HG03565 (cell line): ENCODE data around the gene DIP2B.
"Not testable (repeated sequence)": the region's sequence is repeated elsewhere in the genome, so short reads cannot be mapped to it uniquely, and the experiment has no call there.

ENCODE experiments used
- ATAC-seq: cut with Tn5 transposase; IDR thresholded peaks from one replicate; pipeline ENCODE4 v1.9.1; 2021; ENCODE audit warnings: mild to moderate bottlenecking, moderate library complexity; ENCODE audit not compliant: unreplicated experiment

Gene DIP2B

DNA sequence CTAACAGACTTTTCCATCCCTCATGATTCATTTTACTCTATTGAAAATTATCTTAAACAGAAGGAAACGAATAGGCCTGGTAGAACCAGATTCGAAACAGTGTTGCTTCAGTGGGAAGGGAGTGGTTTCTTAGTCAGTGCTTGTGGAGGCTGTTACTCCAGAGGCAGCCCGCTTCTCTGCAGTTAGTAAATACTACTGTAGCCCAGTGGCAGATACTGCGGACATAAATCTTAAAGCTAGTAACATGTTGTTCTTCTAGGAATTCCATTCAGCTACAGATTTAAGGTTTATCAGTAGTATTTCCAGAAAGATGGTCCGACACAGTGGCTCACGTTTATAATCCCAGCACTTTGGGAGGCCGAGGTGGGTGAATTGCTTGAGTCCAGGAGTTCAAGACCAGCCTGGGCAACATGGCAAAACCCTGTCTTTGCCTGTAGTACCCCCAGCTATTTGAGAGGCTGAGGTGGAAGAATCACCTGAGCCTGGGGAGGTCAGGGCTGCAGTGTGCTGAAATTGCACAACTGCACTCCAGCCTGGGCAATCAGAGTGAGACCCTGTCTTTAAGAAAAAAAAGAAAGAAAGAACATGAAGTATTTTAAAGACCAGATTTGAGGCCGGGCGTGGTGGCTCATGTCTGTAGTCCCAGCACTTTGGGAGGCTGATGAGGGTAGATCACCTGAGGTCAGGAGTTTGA lies 45.9 kb downstream of the DIP2B start:
- ATAC-seq, result no peak

DNA sequence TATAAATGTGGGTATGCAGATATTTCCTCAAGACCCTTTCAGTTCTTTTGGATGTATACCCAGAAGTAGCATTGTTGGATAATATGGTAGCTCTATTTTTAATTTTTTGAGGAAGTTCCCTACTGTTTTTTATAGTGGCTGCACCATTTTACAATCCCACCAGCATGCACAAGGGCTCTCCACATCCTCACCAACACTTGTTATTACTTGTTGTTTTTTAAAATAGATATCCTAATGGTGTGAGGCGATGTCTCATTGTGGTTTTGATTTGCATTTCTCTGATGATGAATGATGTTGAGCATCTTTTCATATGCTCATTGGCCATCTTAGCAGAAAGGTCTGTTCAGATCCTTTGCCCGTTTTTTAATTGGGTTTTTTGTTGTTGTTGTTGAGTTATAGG lies 47.1 kb downstream of the DIP2B start:
- no peak for ATAC-seq

DNA sequence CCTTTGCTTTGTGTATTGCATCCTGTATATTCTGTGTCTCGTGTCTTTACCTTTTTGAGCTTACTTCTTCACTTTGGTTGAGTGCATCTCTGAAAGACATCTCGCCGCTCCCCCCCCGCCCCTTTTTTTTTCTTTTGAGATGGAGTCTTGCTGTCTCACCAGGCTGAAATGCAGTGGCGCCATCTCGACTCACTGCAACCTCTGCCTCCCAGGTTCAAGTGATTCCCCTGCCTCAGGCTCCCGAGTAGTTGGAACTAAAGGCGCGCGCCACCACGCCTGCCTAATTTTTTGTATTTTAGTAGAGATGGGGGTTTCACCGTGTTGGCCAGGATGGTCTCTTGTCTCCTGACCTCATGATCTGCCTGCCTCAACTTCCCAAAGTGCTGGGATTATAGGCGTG lies 49.9 kb downstream of the DIP2B start:
- no peak for ATAC-seq

DNA sequence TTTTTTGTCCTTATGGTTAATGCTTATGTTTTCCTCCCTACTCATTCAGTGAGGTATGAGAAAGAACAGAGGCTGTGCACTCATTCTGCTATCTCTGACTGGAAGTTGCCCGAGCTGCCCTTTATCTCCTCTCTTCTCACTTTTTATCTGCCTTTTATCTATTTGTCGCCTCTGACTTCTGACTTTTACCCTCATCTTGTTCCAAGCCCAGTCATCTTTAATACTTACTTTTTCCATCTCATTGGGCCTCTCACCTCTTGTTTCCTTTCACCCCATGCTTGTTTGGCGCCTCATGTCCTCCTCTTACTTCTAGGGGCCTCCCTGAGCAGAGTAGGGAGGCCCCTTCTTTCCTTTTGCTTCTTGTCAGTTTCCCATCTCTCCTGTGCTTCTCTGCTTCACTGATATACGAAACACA lies 50.7 kb downstream of the DIP2B start:
- ATAC-seq, result no peak

DNA sequence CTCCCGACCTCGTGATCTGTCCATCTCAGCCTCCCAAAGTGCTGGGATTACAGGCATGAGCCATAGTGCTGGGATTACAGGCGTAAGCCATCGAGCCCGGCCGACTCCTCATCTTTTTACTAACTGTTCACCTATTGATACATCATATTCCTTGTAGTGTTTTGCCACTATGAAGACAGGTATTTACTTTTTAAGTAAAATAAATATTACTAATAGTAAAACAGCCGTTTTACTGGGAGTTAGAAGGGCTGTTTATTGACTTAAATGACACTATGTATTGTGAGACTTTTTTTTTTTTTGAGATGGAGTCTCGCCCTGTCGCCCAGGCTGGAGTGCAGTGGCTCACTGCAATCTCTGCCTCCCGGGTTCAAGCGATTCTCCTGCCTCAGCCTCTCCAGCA lies 51.5 kb downstream of the DIP2B start:
- no peak for ATAC-seq

DNA sequence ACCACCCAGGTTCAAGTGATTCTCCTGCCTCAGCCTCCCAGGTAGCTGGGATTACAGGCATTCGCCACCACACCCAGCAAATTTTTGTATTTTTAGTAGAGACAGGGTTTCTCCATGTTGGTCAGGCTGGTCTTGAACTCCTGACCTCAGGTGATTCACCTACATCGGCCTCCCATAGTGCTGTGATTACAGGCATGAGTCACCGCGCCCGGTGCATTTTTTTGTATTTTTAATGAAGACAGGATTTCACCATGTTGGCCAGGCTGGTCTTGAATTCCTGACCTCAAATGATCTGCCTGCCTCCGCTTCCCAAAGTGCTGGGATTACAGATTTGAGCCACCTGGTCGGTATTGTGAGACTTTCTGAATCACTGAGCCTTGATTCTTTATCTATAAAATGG lies 52.0 kb downstream of the DIP2B start:
- ATAC-seq, result not testable (repeated sequence)

DNA sequence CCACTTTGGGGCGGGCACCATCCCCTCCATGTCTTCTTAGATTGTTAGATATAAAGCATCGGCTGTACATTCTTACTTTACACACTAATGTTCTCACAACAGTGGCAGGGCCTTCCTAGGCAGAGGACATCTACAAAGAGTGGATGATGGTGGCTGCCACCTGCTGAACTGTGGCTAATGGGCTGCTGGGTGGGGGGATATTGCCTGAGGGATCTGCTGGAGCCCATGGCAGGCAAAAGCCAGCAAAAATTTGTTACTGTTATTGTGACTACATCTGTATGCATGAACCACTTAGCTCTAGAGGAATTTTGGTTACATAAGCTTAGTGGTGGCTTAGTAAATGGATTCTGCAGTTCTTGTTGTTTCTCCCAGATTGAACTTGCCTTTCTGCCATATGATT lies 52.6 kb downstream of the DIP2B start:
- no peak for ATAC-seq

DNA sequence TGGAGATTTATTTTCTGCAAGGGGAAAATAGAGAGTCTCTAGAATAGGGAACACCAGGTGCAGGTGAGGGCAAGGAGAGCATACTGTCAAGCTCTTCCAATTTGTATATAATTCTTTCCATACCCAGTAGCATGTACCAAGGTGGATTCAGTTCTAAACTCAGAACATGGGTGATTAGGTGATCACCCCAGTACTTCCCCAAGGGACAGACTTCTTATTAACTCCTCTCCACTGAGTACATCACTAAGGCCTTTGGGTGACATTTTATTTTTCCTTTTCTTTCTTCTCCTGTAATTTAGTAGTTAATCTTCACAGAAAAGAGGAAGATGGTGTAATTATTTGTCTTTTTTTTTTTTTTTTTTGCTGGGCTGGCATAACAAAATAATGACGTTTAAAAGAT lies 54.2 kb downstream of the DIP2B start:
- no peak for ATAC-seq

DNA sequence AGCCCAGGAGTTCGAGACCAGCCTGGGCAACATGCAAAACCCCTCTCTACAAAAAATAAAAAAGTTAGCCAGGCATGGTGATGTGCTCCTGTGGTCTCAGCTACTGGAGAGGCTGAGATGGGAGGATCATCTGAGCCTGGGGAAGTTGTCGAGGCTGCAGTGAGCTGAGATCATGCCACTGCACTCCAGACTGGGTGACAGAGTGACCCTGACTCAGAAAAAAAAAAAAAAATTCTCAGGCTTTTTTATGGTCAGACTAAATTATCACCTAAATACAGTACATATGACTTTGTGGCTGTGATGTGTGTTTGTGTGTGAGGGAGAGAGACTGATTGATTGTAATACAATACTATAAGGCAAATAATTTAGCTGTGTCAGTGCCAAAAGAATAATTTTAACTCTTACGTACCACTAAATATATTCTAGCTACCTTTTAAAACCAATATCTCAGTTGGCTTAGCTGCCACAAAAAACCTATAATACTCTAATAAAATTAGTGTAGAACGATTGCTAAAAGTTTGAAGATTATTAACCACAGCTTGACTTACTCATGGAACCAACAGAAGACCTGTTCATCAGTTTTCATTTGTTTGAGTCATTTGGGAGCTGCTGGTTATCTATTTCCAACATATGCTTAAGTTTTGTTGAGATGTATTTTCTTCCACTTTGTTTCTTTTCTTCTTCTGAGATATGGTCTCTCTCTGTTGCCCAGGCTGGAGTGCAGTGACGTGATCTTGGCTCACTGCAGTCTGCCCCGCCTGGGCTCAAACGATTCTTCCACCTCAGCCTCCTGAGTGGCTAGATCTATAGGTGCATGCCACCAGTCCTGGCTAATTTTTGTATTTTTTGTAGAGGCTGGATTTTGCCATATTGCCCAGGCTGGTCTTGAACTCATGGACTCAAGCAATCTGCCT lies 58.0 kb downstream of the DIP2B start:
- no peak for ATAC-seq

DNA sequence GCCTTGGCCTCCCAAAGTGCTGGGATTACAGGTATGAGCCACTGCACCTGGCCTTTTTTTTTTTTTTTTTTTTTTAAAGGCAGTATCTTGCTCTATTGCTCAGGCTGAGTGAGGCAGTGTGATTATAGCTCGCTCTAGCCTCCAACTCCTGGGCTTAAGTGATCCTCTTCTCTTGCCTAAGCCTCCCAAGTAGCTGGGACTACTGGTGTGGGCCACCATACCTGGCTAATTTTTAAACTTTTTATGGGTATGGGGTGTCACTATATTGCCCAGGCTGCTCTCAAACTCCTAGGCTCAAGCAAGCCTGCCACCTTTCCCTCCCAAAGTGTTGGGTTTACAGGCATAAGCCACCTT lies 58.6 kb downstream of the DIP2B start:
- no peak for ATAC-seq

DNA sequence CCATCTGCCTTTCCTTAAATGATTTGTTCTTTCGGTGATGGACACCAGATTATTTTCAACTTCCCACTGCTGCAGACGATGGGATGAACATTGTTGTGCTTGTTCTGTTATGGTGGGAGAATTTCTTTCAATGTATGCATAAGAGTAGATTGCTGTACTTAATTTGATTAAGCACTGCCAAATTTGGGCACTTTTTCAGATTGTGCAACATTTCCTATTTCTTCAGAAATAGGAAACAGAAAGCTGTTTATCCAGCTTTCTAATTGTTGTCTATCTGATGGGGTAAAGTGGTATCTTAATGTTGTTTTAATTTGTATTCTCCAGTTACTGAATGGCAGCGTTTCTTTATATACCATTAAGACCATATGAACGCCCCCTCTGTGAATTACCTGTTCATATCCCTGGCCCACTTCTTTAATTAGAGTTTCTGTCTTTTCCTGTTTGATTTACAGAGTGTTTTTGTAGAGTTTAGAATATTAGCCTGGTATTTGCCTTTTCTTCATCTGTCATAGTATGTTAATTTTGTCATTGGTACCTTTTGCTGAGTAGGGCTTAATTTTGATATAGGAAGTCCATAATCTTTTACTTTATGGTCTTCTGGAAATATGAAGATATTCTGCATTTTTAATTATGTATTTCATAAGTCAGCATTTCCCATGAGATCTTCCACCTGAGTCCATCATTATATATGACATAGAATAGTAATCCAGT lies 59.6 kb downstream of the DIP2B start:
- ATAC-seq, result no peak

DNA sequence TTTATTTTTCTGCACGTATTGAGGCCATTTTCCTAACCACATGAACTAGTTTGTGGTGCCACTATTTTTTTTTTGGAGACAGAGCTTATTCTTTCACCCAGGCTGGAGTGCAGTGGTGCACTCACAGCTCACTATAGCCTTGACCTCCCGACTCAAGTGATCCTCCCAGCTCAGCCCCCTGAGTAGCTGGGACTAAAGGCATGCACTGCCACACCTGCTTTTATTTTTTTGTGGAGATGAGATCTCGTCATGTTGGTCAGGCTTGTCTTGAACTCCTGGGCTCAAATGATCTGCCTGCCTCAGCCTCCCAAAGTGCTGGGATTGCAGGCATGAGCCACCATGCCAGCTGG lies 60.1 kb downstream of the DIP2B start:
- ATAC-seq, result no peak

DNA sequence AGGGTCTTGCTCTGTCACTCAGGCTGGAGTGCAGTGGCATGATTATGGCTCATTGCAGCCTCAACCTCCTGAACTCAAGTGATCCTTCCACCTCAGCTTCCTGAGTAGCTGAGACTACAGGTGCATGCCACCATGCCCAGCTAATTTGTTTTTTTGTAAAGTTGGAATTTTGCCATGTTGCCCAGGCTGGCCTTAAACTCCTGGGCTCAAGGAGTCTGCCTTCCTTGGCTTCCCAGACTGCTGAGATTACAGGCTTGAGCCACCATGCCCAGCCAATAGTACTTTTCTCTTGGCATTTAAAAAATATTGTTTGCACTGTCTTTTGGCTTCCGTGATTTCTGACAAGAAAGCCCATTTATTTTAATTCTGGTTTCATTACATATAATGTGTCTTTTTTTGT lies 61.3 kb downstream of the DIP2B start:
- ATAC-seq, result no peak

DNA sequence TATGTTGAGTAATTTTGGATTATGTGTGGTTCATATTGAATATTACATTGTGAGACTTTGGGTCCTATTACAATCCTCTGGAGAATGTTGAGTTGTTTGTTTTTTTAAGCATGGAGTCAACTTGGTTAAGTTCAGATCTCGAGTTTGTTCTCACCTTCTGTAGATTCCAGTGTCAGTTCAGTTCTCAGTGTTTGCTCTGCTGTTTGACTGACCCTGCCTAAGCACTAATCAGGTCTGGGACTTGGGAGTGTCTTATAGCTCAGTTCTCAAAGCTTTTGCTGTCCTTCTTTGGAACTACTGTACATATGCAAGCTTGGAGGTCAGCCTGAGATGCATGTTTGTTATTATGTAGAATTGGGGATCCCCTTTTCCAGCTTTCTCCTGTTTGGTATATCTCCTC lies 63.1 kb downstream of the DIP2B start:
- no peak for ATAC-seq

DNA sequence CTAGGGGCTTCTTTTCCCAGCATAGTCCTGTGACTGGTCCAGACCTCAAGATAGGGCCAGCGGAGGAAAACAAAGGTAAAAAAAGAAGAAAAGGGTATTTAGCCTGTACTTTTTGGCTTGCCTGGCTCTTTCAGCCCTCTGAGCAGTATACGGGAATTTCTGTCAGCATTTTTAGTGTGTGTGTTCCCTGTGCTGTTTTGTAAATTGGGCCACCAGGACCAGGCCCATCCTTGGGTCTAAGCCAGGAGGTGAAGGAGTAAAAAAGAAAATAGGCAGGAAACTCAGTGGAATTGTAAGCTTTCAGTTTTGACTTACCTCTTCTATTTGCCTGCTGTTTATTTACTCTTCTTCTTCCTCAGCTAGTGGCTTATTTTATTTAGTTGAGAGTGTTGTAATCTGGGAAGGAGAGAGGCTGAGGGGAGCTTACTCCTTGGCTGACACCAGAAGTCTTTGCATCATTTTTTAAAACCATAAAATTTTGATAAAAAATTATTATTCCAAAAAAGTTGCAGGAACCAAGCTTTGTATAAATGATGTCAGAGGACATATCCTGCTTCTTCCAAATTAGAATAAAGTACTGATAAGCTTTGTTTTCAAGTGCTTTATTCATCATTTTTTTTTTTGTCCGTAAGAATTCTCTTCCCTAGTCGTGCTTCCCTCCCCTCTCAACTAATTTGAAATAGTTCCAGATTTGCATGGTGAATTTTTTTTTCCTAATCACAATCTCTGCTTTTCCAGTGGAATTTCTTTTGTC lies 63.7 kb downstream of the DIP2B start:
- no peak for ATAC-seq

DNA sequence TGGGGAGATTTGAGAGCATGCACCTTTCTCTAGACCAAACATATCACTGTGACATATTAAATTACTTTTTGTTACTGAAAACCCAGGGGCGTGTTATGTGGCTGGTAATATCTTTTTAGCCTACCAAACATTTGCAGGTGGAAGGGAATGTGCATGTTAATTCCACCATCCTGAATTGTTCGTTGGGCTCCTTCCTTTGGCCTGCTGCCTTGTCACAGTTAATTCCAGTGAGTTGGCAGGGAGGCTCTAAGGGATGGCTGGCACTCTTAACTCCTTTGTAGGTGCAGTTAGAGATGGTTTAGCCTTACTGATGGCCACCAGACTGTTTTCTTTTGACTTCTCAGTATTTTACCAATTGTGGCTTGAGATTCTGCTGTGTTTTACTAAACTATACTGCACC lies 64.5 kb downstream of the DIP2B start:
- ATAC-seq, result no peak

DNA sequence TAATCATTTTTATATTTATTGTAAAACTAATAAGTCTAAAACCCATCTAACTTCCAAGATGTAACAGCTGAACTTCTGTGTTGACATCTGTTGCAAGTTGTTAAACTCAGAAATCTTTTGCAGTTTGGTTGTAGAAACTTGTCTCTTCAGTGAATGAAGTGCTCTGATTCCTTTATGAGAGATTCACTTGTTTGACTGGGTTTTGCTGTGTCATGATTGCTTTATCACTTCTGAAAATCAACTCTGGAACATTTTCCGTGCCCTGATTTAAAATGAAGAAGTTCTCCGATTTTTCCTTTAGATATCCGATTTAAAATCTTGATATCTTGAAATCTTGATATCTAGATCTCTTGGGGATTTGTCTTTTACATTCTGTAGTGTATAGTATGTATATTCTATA lies 65.1 kb downstream of the DIP2B start:
- ATAC-seq, result no peak

DNA sequence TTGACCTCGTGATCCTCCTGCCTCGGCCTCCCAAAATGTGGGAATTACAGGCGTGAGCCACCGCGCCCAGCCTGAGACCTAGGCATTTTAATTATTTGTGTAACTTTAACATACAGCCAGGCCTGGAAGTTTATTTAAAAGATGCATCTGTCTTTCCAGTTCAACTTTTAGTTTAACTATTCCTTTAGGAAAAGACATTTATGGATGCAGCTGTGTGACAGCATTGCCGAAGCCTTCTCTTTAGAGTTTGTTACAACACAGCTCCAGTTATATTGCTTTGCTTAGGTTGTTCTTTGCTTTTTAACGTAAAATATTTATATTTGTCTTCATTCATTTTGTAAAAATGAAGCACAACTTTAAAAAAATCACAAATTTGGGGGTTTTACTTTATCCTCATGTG lies 67.0 kb downstream of the DIP2B start:
- ATAC-seq, result no peak

DNA sequence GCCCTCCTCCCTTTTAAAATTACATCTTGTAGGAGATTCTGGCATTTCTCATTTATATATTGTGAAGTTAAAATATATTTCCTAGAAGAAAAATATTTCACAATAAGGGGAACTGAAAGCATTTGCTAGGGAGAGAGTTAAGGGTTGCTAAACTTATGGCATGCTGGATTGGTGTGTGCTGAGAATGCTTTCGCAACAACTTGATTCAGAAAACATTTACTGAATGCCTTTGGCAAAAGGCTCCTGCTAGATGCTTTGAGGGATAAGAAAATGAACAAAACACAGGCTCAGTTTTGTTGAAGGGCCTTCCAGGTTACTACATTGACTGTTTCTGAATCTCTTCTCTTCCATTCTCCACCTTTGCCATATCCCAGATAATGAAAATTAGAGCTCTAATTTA lies 67.5 kb downstream of the DIP2B start:
- no peak for ATAC-seq

DNA sequence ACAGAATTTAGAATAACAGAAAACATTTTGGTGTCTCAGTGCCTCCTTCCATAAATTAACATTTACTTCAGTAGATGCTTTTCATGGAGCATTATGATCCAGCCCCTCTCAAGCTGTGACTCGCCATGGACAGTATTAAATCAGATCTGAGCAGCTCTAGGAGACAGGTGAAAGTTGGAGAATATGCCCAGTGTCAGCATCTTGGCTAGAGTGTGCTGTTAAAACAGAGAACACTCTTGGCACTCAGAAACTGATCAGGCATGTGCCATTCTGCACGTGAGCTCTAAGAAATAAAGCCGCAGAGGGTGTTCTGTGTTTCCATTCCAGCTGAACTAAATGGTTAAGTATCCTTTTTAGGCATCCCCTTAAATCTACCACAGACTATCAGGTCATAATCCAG lies 68.0 kb downstream of the DIP2B start:
- ATAC-seq, result no peak

DNA sequence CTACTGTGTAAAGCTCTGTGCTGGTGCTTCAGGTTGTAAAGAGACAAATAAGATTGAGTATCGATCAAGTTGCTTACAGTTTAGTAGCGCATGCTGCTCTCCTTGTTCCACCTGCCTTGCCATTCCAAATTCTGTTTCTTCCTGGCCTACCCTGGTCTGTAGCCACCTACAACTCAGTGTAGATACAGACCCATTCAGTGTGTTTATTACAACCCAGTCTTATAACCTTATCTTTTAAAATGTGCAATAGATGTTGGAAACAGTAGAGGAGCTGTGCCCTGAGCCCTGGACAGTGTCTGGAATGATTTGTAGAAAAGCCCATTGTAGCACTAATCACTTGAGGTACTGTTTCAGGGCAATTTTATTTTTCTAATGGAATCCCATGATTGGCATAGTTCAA lies 68.5 kb downstream of the DIP2B start:
- no peak for ATAC-seq
